ENCODE results near the gene CSMD2.

GRCh38 chr1:34190692-34191091 is 25.7 kb upstream of the CSMD2 start:
- no peak for TF ChIP-seq CTCF (conservative IDR thresholded peaks at IDR 0.05; ENCODE audit: low read depth, low read length)
- no peak for TF ChIP-seq EZH2 (IDR thresholded peaks at IDR 0.05; ENCODE audit: borderline replicate concordance, low read depth, low read length, poor library complexity, severe bottlenecking)
